C4-2B (cell line): ENCODE data around the gene FARP2.

Source experiments
- CTCF ChIP-seq: fragments of 450-650 bp; conservative IDR thresholded peaks from 2 replicates; pipeline ENCODE4 v1.5.1; 2017; ENCODE audit warnings: mild to moderate bottlenecking
- ZFX ChIP-seq: fragments of 450-650 bp; IDR thresholded peaks from 2 replicates; pipeline ENCODE4 v1.6.1; 2017

GRCh38 chr2:241475267-241475666, 119.2 kb downstream of the FARP2 start:
- TF ChIP-seq CTCF (no peak), ZFX (no peak)
